Measurements from ENCODE around the gene FNBP1L. TPM values are rescaled to one million over a fixed set of nuclear protein-coding genes. Genes with fewer than 3 reads are reported as not detected.

Gene FNBP1L
- total RNA-seq, 4 donors from 2014 or later = 6.1 to 24.7 (median 14.7) TPM

GRCh38 chr1:93537924-93538323 is 90.0 kb downstream of the FNBP1L start:
- ATAC-seq = no peak
- Histone ChIP-seq H3K9me3 (no peaks in the 10 kb centered on the region), H3K4me1 (no peaks in the 10 kb centered on the region), H3K4me3 (no peak overlapping the region), H3K36me3 (no peaks in the 10 kb centered on the region), H3K27ac (no peak overlapping the region), H3K27me3 (no peaks in the 10 kb centered on the region)
- WGBS, 2 donors (ENCODE audit: low coverage in 1 of 2) = 42 to 50% methylated on average over 2 of the region's 2 CpGs
- TF ChIP-seq POLR2AphosphoS5 (IDR thresholded peaks at IDR 0.05) = no peak
- no peak for TF ChIP-seq CTCF (IDR thresholded peaks at IDR 0.05)
- TF ChIP-seq POLR2A (IDR thresholded peaks at IDR 0.05) = no peak
- TF ChIP-seq EP300 (IDR thresholded peaks at IDR 0.05) = no peak

- no peaks in the 10 kb centered on the region for H3K36me3 ChIP-seq
- H3K9me3 ChIP-seq = no peaks in the 10 kb centered on the region
- no peak overlapping the region for H3K4me3 ChIP-seq
- WGBS, 2 donors (ENCODE audit: low coverage in 1 of 2) = 77 to 78% methylated on average over 4 of the region's 4 CpGs
- ATAC-seq = no peak
- no peaks in the 10 kb centered on the region for H3K4me1 ChIP-seq
- TF ChIP-seq EP300 (IDR thresholded peaks at IDR 0.05) (no peak), POLR2A (IDR thresholded peaks at IDR 0.05) (no peak)
- H3K27me3 ChIP-seq = no peaks in the 10 kb centered on the region
- no peak overlapping the region for H3K27ac ChIP-seq
Observed at GRCh38 chr1:93541045-93541444, 93.1 kb downstream of the FNBP1L start.

- Histone ChIP-seq H3K4me1 (no peaks in the 10 kb centered on the region), H3K9me3 (no peaks in the 10 kb centered on the region), H3K4me3 (no peak overlapping the region), H3K36me3 (no peaks in the 10 kb centered on the region), H3K27me3 (no peaks in the 10 kb centered on the region), H3K27ac (no peak overlapping the region)
- no peak for TF ChIP-seq POLR2AphosphoS5 (IDR thresholded peaks at IDR 0.05)
- no peak for TF ChIP-seq CTCF (IDR thresholded peaks at IDR 0.05)
- TF ChIP-seq EP300 (IDR thresholded peaks at IDR 0.05) = no peak
- TF ChIP-seq POLR2A (IDR thresholded peaks at IDR 0.05) = no peak
- 100% methylated on average over 1 of the region's 1 CpG for WGBS, 2 donors (ENCODE audit: low coverage in 1 of 2)
- no peak for ATAC-seq
Observed at GRCh38 chr1:93542398-93542797, 94.5 kb downstream of the FNBP1L start.

- peaks cover 0 to 23% of the 10 kb centered on the region in 2 donors for H3K36me3 ChIP-seq
- H3K4me1 ChIP-seq = no peaks in the 10 kb centered on the region
- 91 to 94% methylated on average over 1 to 3 of the region's 3 CpGs for WGBS, 2 donors (ENCODE audit: low coverage in 1 of 2)
Observed at GRCh38 chr1:93546162-93546863, 98.4 kb downstream of the FNBP1L start.

GRCh38 chr1:93549131-93549530 is 101.2 kb downstream of the FNBP1L start:
- Histone ChIP-seq H3K4me1 (peaks cover 0 to 18% (median 2%) of the 10 kb centered on the region in 3 donors), H3K9me3 (no peaks in the 10 kb centered on the region), H3K36me3 (peaks cover 0 to 23% of the 10 kb centered on the region in 2 donors), H3K27me3 (no peaks in the 10 kb centered on the region), H3K27ac (no peak overlapping the region), H3K4me3 (no peak overlapping the region)
- WGBS, 2 donors (ENCODE audit: low coverage in 1 of 2) = 100% methylated on average over 1 of the region's 1 CpG; no CpG with 5 or more reads in 1 of the 2 donors
- ATAC-seq = no peak
- TF ChIP-seq POLR2AphosphoS5 (IDR thresholded peaks at IDR 0.05) (no peak), EP300 (IDR thresholded peaks at IDR 0.05) (no peak), POLR2A (IDR thresholded peaks at IDR 0.05) (no peak), CTCF (IDR thresholded peaks at IDR 0.05) (no peak)

More at GRCh38 chr1:93546162-93546863, 98.4 kb downstream of the FNBP1L start:
- Histone ChIP-seq H3K9me3 (no peaks in the 10 kb centered on the region), H3K27ac (no peak overlapping the region), H3K27me3 (no peaks in the 10 kb centered on the region), H3K4me3 (no peak overlapping the region)
- TF ChIP-seq POLR2A (IDR thresholded peaks at IDR 0.05) (no peak), POLR2AphosphoS5 (IDR thresholded peaks at IDR 0.05) (no peak), CTCF (IDR thresholded peaks at IDR 0.05) (no peak), EP300 (IDR thresholded peaks at IDR 0.05) (no peak)
- no peak for ATAC-seq
